Uterus (tissue), 2 donors: ENCODE results near the gene LATS1.

Experiments used
- POLR2A ChIP-seq, 2 donors: fragments of 450-650 bp; IDR thresholded peaks; one replicate each; pipeline ENCODE4 v1.6.1; 2016; ENCODE audit warnings: antibody characterized with exemption in 2 of 2, mild to moderate bottlenecking in 1 of 2, moderate library complexity in 1 of 2
- TF ChIP-seq, protein P1 (sequence below), 4 experiments: fragments of 200-600 bp in 2 of 4; fragments of 450-650 bp in 2 of 4; sonication (generic) in 2 of 4; IDR thresholded peaks; one replicate each; pipeline ENCODE4 v1.5.1; 2016 to 2019; ENCODE audit warnings: antibody characterized with exemption in 4 of 4, mild to moderate bottlenecking in 2 of 4, moderate library complexity in 1 of 4

DNA sequence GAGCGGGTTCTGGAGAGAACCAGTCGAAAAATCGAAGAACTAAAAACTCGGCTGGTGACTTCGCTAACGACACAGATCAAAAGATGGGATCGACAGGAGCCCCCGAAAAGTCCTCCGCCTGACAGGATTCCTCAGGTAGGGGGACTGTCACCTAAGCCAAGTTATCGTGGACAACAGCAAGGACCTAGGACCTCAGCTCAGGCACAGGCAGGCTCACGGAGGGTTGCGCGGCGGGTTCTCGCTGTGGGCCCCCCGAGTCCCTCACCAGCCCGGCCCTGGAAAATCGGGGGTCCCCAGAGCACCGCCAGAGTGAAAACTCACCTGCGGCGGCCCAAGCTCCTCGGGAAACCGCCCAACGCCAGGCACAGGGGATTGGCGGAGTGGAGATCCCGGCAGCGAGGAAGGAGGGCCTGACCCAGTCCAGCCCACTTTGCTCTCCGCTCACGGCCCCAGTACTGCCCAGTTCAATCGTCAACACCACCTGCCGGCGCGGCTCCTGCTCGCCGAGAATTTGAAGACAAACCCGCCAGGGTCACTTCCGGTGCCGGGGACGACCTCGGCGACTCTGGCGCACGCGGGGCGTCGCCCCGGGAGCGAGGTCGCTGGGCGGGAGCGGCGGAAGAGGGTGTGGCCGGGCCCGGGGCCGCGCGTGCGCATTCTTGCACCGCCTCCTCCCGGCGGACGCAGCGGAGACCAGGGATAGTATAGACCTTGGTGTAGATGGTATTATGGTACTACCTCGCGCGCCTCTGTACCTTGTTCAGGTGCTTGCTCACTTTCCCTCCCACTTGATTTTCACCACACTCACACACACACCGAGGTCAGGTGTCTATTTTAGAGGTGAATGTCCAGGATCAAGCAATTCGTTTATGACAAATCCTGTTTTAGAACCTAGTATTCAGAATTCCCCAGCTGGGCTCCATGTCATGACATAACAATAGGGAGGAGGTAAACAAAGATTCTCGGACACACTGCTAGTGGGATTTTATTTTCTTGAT, 69.5 kb downstream of the LATS1 start, which contains the start of gene KATNA1:
- TF ChIP-seq, protein P1, sequence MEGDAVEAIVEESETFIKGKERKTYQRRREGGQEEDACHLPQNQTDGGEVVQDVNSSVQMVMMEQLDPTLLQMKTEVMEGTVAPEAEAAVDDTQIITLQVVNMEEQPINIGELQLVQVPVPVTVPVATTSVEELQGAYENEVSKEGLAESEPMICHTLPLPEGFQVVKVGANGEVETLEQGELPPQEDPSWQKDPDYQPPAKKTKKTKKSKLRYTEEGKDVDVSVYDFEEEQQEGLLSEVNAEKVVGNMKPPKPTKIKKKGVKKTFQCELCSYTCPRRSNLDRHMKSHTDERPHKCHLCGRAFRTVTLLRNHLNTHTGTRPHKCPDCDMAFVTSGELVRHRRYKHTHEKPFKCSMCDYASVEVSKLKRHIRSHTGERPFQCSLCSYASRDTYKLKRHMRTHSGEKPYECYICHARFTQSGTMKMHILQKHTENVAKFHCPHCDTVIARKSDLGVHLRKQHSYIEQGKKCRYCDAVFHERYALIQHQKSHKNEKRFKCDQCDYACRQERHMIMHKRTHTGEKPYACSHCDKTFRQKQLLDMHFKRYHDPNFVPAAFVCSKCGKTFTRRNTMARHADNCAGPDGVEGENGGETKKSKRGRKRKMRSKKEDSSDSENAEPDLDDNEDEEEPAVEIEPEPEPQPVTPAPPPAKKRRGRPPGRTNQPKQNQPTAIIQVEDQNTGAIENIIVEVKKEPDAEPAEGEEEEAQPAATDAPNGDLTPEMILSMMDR (IDR thresholded peaks at IDR 0.05) = peak in 3 of 4 experiments; percentile 4 to 17 (median 9)
- TF ChIP-seq POLR2A (IDR thresholded peaks at IDR 0.05) = peak; percentile 15 to 66
